Natural killer cell (primary cell): ENCODE data around the gene TRAPPC6A. TPM values are rescaled to one million over a fixed set of nuclear protein-coding genes. Genes with fewer than 3 reads are reported as not detected.
A peak's percentile ranks its signal among the peaks of the same experiment; 100 is the strongest.
"Not testable (repeated sequence)": the region's sequence is repeated elsewhere in the genome, so short reads cannot be mapped to it uniquely, and the experiment has no call there.

ENCODE experiments used
- ATAC-seq, 3 donors: fragments of 150-1000 bp in 2 of 3; fragments of 200-7000 bp in 1 of 3; cut with Tn5 transposase; 1 replicate in 1 of 3; 2 replicates in 2 of 3; pipeline ENCODE4 v1.10.0; 2021; ENCODE audit warnings: mild to moderate bottlenecking in 2 of 3, moderate library complexity in 2 of 3
- DNase-seq, 2 donors: peaks; one replicate each; pipeline versions ENCODE4 v3.0.0 to v3.0.0-alpha.2; 2013 to 2021; ENCODE audit warnings: mixed read lengths in 1 of 2
- H3K27ac ChIP-seq: one replicate; pipeline ENCODE4 v1.5.1; 2013; ENCODE audit warnings: mild to moderate bottlenecking, low read length
- H3K27me3 ChIP-seq: one replicate; pipeline ENCODE4 v1.6.1; 2013; ENCODE audit warnings: low read length; ENCODE audit not compliant: control insufficient read depth, insufficient read depth
- H3K36me3 ChIP-seq: one replicate; pipeline ENCODE4 v1.6.1; 2013; ENCODE audit warnings: low read length; ENCODE audit not compliant: control insufficient read depth, insufficient read depth
- H3K4me1 ChIP-seq: one replicate; pipeline ENCODE4 v1.6.1; 2013; ENCODE audit warnings: low read length; ENCODE audit not compliant: control insufficient read depth, insufficient read depth
- H3K4me3 ChIP-seq: one replicate; pipeline ENCODE4 v1.5.1; 2013; ENCODE audit warnings: low read length
- H3K9me3 ChIP-seq: one replicate; pipeline ENCODE4 v1.6.1; 2013; ENCODE audit warnings: low read length; ENCODE audit not compliant: control insufficient read depth, insufficient read depth
- H3K27ac Mint-ChIP-seq, 2 donors: one replicate each; pipeline ENCODE4 v1.8.0; 2022; ENCODE audit warnings: mild to moderate bottlenecking in 2 of 2, mixed read lengths in 2 of 2, moderate library complexity in 1 of 2
- H3K27me3 Mint-ChIP-seq, 2 donors: one replicate each; pipeline ENCODE4 v1.8.0; 2022; ENCODE audit warnings: low read depth in 2 of 2, mixed read lengths in 2 of 2
- H3K36me3 Mint-ChIP-seq: one replicate; pipeline ENCODE4 v1.8.0; 2022; ENCODE audit warnings: mixed read lengths
- H3K4me1 Mint-ChIP-seq, 2 donors: one replicate each; pipeline ENCODE4 v1.8.0; 2022; ENCODE audit warnings: mixed read lengths in 2 of 2
- H3K4me3 Mint-ChIP-seq: one replicate; pipeline ENCODE4 v1.8.0; 2022; ENCODE audit warnings: mild to moderate bottlenecking, moderate library complexity, mixed read lengths
- H3K9me3 Mint-ChIP-seq, 2 donors: one replicate each; pipeline ENCODE4 v1.8.0; 2022; ENCODE audit warnings: mixed read lengths in 2 of 2
- whole genome bisulfite sequencing: methylation state at CpG from one replicate; pipeline ENCODE4 v1.1.7; 2013; ENCODE audit warnings: missing lambda C conversion rate; ENCODE audit not compliant: insufficient coverage; 5-methylcytosine and 5-hydroxymethylcytosine counted together
- intact Hi-C: fragments of 100-400 bp; cut with micrococcal nuclease; formaldehyde crosslinking; loops from one replicate; pipeline ENCODE4 v1.14.2; 2022
- total RNA-seq, 4 donors: library from RNA; stranded (reverse); fragments of 120-200 nt in 1 of 4; gene quantifications; one replicate each; pipeline versions ENCODE4 v1.2.3 to v1.2.4, GENCODE V29; 2013 to 2022
- TF ChIP-seq, protein P1 (sequence below): fragments of 200-600 bp; IDR thresholded peaks from one replicate; pipeline ENCODE4 v1.8.0; 2022; ENCODE audit warnings: antibody characterized with exemption

Gene TRAPPC6A
- total RNA-seq, 3 donors from 2014 or later (not counting 1 experiment from before 2014, with no cell fraction given): 38.0 to 47.0 (median 45.2) TPM

DNA sequence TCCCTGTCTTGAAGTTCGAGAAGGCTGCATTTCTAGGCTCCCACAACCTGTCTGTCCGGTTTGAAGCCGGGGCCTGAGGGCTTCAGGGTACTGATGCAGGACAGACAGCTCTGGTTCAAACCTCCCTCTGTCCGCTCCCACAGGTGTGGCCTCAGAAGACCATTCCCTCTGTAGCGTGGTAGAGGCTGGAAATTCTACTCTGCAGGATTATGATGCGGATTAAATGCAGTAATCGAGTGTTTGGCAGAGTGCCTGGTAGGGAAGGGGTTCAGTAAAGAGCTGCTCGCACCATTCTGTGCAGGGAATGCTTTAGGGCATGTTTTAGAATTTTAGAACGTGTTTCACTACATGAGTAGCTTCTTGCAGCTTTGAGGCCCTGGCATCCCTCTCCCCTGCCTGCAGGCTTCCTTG is 54.6 kb downstream of the TRAPPC6A start:
- DNase-seq: no peak
- WGBS: 95% methylated on average over 9 of the region's 9 CpGs
- H3K27ac ChIP-seq: no peak overlapping the region
- no peaks in the 10 kb centered on the region for H3K36me3 ChIP-seq
- Mint-ChIP-seq H3K4me3 (no peak overlapping the region), H3K36me3 (no peaks in the 10 kb centered on the region), H3K9me3 (no peaks in the 10 kb centered on the region), H3K27me3 (no peaks in the 10 kb centered on the region), H3K27ac (no peak overlapping the region), H3K4me1 (peaks cover 30 to 49% of the 10 kb centered on the region in 2 donors)
- H3K4me1 ChIP-seq: peaks cover 36% of the 10 kb centered on the region
- no peak for ATAC-seq
- H3K9me3 ChIP-seq: no peaks in the 10 kb centered on the region
- no peak overlapping the region for H3K4me3 ChIP-seq
- no peaks in the 10 kb centered on the region for H3K27me3 ChIP-seq
- TF ChIP-seq, protein P1, sequence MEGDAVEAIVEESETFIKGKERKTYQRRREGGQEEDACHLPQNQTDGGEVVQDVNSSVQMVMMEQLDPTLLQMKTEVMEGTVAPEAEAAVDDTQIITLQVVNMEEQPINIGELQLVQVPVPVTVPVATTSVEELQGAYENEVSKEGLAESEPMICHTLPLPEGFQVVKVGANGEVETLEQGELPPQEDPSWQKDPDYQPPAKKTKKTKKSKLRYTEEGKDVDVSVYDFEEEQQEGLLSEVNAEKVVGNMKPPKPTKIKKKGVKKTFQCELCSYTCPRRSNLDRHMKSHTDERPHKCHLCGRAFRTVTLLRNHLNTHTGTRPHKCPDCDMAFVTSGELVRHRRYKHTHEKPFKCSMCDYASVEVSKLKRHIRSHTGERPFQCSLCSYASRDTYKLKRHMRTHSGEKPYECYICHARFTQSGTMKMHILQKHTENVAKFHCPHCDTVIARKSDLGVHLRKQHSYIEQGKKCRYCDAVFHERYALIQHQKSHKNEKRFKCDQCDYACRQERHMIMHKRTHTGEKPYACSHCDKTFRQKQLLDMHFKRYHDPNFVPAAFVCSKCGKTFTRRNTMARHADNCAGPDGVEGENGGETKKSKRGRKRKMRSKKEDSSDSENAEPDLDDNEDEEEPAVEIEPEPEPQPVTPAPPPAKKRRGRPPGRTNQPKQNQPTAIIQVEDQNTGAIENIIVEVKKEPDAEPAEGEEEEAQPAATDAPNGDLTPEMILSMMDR: no peak
- intact Hi-C loops: no loop called here

DNA sequence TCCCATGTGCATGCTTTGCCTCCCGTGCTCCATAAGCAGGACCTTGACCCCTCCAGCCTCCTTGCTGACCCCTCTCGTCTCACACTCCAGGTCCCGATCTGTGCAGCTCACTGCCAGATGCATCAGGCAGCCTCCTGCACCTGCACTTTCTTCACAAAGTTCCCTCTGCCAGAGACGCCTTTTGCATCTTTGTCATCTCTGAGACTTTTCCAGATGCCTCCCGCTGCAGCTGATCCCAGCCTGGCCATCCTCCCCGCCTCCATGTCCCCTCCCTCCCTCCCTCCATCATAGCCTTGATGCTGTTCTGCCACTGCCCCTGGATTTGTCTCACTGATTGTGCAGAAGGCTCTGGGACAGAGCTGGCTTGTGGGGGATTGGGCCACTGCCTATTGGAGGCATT is 55.2 kb downstream of the TRAPPC6A start:
- ATAC-seq (no peak), DNase-seq (no peak)
- WGBS: 89% methylated on average over 6 of the region's 6 CpGs
- Mint-ChIP-seq H3K27me3 (no peaks in the 10 kb centered on the region), H3K36me3 (no peaks in the 10 kb centered on the region), H3K27ac (peak overlapping the region in 1 of 2 donors; percentile 59), H3K4me1 (peaks cover 30 to 50% of the 10 kb centered on the region in 2 donors), H3K4me3 (no peak overlapping the region), H3K9me3 (no peaks in the 10 kb centered on the region)
- TF ChIP-seq, protein P1: no peak
- intact Hi-C loops: no loop called here
- H3K4me3 ChIP-seq: no peak overlapping the region
- H3K36me3 ChIP-seq: no peaks in the 10 kb centered on the region
- peaks cover 42% of the 10 kb centered on the region for H3K4me1 ChIP-seq
- H3K9me3 ChIP-seq: no peaks in the 10 kb centered on the region
- no peaks in the 10 kb centered on the region for H3K27me3 ChIP-seq
- H3K27ac ChIP-seq: no peak overlapping the region

DNA sequence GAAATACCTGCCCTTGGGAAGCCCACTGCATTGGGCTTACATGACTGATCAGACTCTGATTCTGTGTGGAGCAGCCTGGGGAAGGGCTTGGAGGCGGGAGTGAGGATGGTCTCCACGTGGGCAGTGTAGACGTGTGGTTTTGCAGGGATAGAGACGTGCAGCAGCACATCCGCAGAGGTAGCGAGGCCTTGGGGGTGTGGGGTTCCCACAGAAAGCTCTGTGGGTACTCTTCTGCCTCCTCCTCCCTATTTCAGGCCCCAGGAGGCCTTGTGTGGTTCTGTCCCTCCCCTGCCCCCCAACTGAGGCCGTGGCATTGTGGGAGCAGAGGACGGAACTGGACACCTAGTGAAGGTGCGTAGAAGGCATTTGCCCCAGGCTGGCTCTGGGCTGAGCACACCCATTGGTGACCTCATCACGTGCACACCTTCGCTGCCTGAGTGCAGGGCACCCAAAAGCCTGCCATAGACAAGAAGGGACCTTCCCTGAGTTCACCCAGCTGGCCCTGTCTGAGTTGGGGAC is 56.2 kb downstream of the TRAPPC6A start:
- intact Hi-C loops: no loop called here
- peak overlapping the region in 1 of 2 donors; percentile 62 for H3K27ac Mint-ChIP-seq
- TF ChIP-seq, protein P1: no peak

DNA sequence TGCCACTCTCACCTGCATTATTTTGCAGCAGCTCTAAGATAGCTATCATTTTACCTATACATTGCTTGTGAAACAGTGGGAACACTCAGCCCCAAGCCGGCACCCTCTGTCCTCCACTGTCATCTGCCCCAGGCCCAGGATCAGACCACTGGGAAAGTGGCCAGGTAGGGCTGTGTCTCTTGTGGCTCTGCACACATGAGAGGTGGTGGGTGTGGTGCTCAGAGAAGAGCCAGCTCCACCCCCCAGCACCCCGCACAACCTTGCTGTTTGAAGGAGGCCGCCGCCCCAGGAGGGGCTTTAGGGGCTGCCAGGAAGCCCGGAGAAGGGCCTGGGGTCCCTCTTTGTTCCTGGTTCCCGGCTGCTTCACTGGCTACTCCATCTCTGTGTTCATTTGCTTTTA is 58.5 kb downstream of the TRAPPC6A start:
- no peak overlapping the region for H3K4me3 ChIP-seq
- H3K36me3 ChIP-seq: no peaks in the 10 kb centered on the region
- peaks cover 36 to 54% of the 10 kb centered on the region in 2 donors for H3K4me1 Mint-ChIP-seq
- H3K36me3 Mint-ChIP-seq: no peaks in the 10 kb centered on the region
- intact Hi-C loops: no loop called here
- H3K27me3 ChIP-seq: no peaks in the 10 kb centered on the region
- no peak overlapping the region for H3K27ac Mint-ChIP-seq
- no peak overlapping the region for H3K4me3 Mint-ChIP-seq
- ATAC-seq: no peak
- no peaks in the 10 kb centered on the region for H3K27me3 Mint-ChIP-seq
- TF ChIP-seq, protein P1: no peak
- no peak for DNase-seq
- H3K9me3 ChIP-seq: no peaks in the 10 kb centered on the region
- H3K9me3 Mint-ChIP-seq: no peaks in the 10 kb centered on the region
- H3K27ac ChIP-seq: no peak overlapping the region
- 77% methylated on average over 5 of the region's 6 CpGs for WGBS
- H3K4me1 ChIP-seq: peaks cover 54% of the 10 kb centered on the region

More for the DNA sequence above, 56.2 kb downstream of the TRAPPC6A start:
- Histone ChIP-seq H3K4me3 (no peak overlapping the region), H3K36me3 (no peaks in the 10 kb centered on the region), H3K4me1 (peaks cover 51% of the 10 kb centered on the region), H3K27me3 (no peaks in the 10 kb centered on the region), H3K27ac (no peak overlapping the region), H3K9me3 (no peaks in the 10 kb centered on the region)
- Mint-ChIP-seq H3K4me3 (peak overlapping the region; percentile 6), H3K36me3 (no peaks in the 10 kb centered on the region), H3K9me3 (no peaks in the 10 kb centered on the region), H3K27me3 (no peaks in the 10 kb centered on the region), H3K4me1 (peaks cover 31 to 57% of the 10 kb centered on the region in 2 donors)
- DNase-seq: no peak
- ATAC-seq: peak in 1 of 3 donors; percentile 19
- WGBS: 39% methylated on average over 11 of the region's 11 CpGs

DNA sequence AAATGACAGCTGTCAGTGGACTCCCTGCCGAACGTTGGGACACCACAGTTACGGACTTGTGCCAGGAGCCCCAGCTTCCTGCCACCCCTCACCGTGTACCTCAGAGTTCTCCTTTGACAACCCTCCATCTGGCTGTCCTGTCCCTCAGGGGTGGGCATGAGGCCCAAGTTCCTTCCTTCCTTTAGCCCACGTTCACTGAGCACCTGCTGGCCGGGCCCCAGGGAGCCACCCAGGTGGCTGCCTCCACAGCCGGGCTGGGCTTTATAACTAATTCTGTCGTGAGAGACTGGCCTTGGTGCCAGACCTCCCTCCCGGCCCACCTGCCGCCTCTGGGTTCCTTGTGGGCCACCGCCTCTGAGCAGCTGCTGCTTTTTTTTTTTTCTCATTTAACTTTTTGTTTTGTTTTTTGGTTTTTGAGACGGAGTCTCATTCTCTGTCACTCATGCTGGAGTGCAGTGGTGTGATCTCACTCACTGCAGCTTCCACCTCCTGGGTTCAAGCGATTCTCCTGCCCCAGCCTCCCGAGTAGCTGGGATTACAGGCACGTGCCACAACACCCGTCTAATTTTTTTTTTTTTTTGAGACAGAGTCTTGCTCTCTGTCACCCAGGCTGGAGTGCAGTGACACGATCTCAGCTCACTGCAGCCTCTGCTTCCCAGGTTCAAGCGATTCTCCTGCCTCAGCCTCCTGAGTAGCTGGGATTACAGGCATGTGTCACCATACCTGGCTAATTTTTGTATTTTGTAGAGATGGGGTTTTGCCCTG is 59.3 kb downstream of the TRAPPC6A start:
- H3K27me3 Mint-ChIP-seq, H3K9me3 ChIP-seq, H3K36me3 ChIP-seq, intact Hi-C loops, H3K36me3 Mint-ChIP-seq, H3K4me3 ChIP-seq, H3K9me3 Mint-ChIP-seq, H3K27me3 ChIP-seq, DNase-seq: not testable (repeated sequence)
- WGBS: 18% methylated on average over 18 of the region's 18 CpGs
- H3K4me1 Mint-ChIP-seq: peaks cover 36 to 54% of the 10 kb centered on the region in 2 donors
- ATAC-seq: peak; percentile 24 to 49 (median 37)
- H3K4me3 Mint-ChIP-seq: peak overlapping the region; percentile 60
- peak overlapping the region; percentile 48 for H3K27ac ChIP-seq
- H3K27ac Mint-ChIP-seq: peak overlapping the region; percentile 82 to 90
- peaks cover 54% of the 10 kb centered on the region for H3K4me1 ChIP-seq
